ENCODE results near the gene GSTCD.
"Not testable (repeated sequence)": the region's sequence is repeated elsewhere in the genome, so short reads cannot be mapped to it uniquely, and the experiment has no call there.

Gene GSTCD

GRCh38 chr4:105808030-105808749 lies 99.6 kb downstream of the GSTCD start:
- no peak for DNase-seq

- no peak for DNase-seq
Measured at GRCh38 chr4:105808750-105809041, 100.1 kb downstream of the GSTCD start.

DNA sequence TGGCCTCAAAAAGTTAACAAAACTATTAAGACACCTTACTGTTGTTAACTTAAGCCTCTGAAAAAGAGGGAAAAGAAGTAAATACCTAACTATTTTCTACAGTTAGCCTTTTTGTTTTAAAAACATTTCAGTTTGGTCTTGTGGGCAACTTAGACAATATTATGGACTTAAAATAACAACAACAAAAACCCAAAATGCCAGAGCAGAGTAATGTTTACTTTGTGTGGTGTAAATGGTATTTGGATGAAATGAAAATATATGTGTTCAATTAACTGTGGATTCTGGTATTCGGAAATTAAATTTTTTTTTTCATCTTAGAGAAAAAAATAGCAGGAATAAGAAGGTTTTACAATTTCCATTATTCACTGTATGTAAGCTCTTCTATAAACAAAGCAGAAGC lies 107.1 kb downstream of the GSTCD start:
- no peak for DNase-seq

DNA sequence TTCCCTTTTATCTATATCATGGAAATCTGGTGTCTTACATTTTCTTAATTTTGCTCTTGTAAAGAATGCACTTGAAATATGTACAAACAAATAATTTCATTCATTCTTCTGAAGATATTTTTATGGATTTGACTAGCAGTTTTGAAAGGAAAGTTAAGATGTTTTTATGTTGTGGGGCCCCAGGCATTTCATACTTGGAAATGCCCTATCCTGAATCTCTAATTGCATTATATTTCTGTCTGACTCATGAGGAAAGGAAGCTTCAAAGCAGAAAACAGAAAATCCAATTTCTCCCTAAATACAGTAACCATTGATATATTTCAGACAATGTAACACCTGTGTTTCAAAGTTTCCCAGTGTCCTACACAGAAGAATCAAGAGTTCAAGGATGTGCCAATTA lies 113.5 kb downstream of the GSTCD start:
- no peak for DNase-seq

DNA sequence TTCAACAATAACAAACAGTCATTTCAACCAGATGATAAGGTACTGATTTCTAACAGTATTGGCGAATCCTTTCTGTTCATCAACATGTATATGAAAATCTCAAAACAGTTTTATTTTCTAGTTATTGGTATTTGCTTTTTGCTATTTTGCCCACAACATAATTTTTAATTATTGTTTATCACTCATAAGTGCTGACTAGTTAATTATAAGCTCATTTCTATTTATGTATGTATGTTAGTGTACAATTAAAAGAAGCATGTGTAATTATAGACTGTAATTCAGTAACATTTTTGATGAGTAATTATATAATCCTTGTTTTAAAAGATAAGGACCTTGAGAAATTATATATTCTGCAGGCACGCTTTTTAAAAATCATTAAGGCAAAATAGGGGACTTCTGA lies 119.5 kb downstream of the GSTCD start:
- DNase-seq = no peak

DNA sequence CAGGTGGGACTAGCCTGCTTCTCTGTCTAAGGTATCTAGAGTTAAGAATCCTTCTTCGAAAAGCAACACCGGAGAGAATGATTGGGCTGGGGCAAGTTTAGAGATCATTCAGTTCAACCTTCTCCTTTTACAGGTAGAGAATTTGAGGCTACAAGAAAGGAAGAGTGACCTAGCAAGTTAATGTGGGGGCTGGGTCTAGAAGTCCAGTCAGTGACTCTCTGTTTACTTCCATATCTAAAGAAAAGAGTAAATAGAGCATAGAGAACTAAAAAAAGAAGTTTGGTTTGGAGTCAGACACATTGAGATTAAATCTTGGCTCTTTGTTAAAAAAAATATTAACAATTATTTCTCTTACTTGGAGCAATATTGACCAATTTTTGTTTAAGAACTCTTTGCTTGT lies 122.6 kb downstream of the GSTCD start:
- no peak for DNase-seq

GRCh38 chr4:105835177-105835576 lies 126.6 kb downstream of the GSTCD start:
- DNase-seq = no peak

- no peak for DNase-seq
Measured at GRCh38 chr4:105836537-105836936, 128.0 kb downstream of the GSTCD start.

DNA sequence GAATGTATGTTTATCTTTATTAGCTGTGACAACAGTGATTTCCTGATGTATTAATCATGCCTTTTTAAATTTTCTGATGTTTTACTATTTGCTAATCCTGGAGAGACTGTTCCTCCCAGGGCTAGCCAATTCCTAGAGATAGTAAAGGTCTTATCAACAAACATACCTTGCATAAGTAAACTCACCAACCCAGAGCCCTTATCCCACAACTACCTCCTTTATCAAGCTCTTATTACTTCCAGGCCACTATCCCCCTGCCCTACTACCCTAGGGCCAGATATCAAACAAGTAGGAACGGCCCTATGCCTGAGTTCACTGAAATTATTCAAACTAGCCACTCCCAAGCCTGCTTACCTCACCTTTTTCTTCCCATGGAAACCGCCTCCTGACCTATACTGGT lies 128.5 kb downstream of the GSTCD start:
- no peak for DNase-seq

GRCh38 chr4:105838082-105838481 lies 129.5 kb downstream of the GSTCD start:
- DNase-seq = no peak

GRCh38 chr4:105840426-105841174 lies 132.0 kb downstream of the GSTCD start:
- DNase-seq = no peak

- no peak for DNase-seq
Measured at GRCh38 chr4:105843941-105844340, 135.4 kb downstream of the GSTCD start.

DNA sequence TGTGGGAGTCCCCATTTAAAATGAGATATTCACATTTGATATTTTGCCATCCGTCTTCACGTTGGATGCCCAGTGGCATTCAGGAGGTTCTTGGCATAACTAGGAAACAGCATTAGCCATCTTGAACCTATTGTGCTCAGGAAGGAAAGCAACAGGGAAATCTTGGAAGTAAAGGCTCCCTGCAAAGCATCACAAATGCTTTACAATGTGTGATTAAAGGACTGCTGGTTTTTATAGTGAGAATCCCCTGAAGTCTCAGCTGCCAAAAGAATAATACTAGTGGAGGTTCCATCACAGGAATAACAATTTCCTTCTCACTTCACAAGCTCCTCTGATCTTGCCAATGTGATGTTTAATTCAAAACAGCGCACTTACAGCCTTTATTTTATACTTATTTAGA lies 137.0 kb downstream of the GSTCD start:
- no peak for DNase-seq

DNA sequence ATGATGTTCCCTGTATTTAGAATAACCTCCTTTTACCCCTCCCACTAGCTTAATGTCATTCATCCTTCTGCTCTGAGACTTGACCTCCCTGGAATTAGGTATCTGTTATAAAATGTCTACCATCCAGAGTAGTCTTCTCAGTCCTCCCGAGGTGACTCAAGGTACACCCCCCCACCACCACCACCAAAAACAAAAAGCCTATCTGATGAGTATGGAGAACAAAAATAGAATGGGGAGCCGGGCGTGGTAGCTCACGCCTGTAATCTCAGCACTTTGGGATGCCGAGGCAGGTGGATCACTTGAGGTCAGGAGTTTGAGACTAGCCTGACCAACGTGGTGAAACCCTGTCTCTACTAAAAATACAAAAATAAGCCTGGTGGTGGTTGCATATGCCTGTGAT lies 139.8 kb downstream of the GSTCD start:
- not testable (repeated sequence) for DNase-seq

DNA sequence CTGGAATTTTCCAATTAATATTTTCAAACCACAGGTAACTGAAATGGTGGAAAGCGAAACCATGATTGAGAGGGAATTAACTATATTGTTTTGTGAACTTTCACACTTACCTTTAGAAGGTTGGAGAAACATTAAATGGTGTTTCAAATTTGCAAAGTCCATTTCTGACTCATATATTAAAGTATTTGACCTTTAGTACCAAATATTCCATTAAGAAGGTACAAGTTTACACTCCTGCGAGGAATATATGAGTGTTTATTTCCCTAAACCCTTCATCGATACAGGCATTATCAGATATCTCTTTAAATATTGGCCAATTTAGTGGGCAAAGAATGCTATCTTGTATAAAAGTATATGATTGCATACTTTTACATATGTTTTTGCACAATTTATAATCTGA lies 142.6 kb downstream of the GSTCD start:
- no peak for DNase-seq

- not testable (repeated sequence) for DNase-seq
Measured at GRCh38 chr4:105852230-105852629, 143.6 kb downstream of the GSTCD start.

DNA sequence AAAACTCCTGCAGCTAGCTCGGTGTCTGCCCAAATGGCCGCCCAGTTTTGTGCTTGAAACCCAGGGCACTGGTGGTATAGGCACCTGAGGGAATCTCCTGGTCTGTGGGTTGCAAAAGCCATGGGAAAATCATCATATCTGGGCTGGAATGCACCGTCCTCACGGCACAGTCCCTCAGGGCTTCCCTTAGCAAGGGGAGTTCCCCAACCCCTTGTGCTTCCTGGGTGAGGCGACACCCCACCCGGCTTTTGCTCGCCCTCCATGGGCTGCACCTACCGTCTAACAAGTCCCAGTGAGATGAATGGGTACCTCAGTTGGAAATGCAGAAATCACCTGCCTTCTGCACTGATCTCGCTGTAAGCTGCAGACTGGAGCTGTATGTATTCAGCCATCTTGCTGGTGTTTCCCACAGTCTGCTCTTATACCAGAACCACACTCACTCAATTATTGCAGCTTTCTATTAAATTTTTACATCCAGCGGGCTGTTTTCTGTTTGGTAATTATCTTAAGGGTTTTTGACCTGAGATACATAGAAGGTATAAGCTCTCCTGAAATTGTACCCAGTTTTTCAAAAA lies 150.0 kb downstream of the GSTCD start:
- no peak for DNase-seq

GRCh38 chr4:105859233-105859632 lies 150.6 kb downstream of the GSTCD start:
- DNase-seq = no peak

GRCh38 chr4:105870963-105871362 lies 162.4 kb downstream of the GSTCD start:
- DNase-seq = no peak

DNA sequence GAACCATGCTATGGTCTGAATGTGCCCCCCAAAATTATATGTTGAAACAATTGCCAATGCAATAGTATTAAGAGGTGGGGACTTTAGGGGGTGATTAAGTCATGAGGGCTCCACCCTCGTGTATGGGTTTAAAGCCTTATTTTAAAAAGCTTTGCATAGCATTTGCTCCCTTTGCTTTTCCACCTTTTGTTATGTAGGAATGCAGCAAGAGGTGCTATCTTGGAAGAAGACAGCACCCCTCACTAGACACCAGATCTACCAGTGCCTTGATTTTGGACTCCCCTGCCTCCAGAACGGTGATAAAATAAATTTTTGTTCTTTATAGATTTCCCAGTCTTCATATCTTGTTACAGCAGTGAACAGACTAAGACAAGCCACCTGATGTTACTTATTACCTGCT lies 163.4 kb downstream of the GSTCD start:
- no peak for DNase-seq

DNA sequence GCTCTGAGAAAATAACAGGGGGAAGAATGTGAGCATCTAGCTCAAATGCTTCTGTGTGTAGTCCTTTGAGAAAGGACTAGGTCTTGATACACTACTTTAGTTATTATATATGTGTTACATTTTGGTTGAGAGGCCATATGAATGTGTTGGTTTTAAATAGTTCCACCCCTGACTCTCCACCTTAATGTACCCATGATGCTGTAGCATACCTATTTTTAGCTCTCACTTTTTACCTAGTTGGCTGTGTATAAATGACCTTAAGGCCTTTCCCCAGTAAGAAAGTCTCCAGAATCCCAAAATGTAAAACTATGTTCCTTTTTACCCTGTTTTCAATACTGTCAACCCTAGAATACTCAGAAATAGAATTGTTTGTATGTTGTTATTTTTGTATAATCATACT lies 166.6 kb downstream of the GSTCD start:
- DNase-seq = no peak

DNA sequence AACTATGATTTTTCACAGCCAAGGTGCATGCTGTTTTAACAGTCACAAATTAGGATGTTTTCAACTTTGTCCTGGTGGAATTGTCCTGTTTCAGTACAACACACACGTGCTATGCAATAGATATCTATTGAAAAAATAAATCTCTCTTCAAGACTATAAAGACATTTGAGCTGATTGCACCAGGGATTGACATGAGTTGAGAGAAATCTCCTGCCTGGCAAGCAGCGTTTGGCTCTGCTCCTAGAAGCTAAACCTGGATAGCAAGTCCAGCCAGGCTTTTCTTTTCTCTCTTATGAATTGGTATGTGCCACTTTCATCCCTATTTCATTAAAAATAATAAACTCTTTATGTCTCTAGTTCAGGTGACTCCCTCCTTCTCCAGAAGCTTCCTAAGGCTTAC lies 170.1 kb downstream of the GSTCD start:
- DNase-seq = no peak

GRCh38 chr4:105887508-105887907 lies 178.9 kb downstream of the GSTCD start:
- no peak for DNase-seq

Measured in T1000 (cell line).